GM21367 (cell line): ENCODE results near the gene BSX.

ENCODE experiments used
- ATAC-seq: cut with Tn5 transposase; IDR thresholded peaks from one replicate; pipeline ENCODE4 v1.9.1; 2021; ENCODE audit not compliant: unreplicated experiment

BSX gene

GRCh38 chr11:122963961-122964360, 17.7 kb downstream of the BSX start:
- ATAC-seq, result no peak

GRCh38 chr11:122954455-122954854, 27.2 kb downstream of the BSX start:
- no peak for ATAC-seq

- ATAC-seq, result no peak
Observed at GRCh38 chr11:122951211-122951610, 30.4 kb downstream of the BSX start.

- ATAC-seq, result no peak
Observed at GRCh38 chr11:122938557-122938956, 43.1 kb downstream of the BSX start.

- no peak for ATAC-seq
Observed at GRCh38 chr11:122937983-122938382, 43.7 kb downstream of the BSX start.

DNA sequence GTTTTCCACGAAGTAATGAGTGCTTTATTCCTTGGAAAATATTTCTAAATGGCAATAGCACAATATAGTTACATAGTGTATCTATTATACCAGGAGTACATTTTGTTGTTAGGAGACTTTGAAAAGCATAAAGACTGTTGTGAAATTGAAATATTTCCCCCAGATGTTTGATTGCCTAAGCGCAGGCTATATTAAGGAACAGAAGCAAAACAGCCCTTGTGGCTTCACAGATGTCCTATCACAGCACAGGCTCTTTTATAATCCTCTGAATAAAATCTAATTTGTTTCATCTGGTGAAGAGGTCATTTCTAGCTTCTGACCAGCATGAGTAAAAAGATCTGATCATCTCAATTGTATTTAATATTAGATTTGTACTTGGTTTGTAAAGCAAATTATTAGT, 48.2 kb downstream of the BSX start:
- no peak for ATAC-seq

DNA sequence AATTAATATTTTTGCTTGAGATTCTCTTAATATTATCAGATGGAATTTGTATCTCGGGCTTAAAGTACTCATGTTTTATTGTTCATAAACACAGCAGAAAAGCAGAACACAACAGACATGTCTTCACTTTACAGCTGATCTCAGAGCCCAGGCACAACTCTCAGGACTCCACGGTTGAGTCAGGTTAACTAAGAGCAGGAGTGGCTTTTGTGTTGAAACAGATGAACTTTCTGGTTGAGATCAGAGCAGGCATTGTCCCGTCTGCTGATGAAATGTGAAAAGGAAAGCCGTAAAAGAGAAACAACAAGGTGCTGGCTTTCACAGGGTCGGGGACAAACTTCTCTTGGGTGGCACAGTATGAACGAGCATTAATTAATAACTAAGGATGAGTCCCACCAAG, 50.1 kb downstream of the BSX start:
- ATAC-seq, result no peak
